Stimulated activated CD4-positive, alpha-beta T cell treated with anti-CD3 and anti-CD28 coated beads, Interleukin-15, amount 100 ng/mL, for 24 hours (primary cell): ENCODE data around the gene COG2.
A peak's percentile ranks its signal among the peaks of the same experiment; 100 is the strongest.
"Not testable (repeated sequence)": the region's sequence is repeated elsewhere in the genome, so short reads cannot be mapped to it uniquely, and the experiment has no call there.

Source experiments
- DNase-seq: peaks from one replicate; pipeline ENCODE4 v3.0.0-alpha.2; 2020

COG2 gene, protein sequence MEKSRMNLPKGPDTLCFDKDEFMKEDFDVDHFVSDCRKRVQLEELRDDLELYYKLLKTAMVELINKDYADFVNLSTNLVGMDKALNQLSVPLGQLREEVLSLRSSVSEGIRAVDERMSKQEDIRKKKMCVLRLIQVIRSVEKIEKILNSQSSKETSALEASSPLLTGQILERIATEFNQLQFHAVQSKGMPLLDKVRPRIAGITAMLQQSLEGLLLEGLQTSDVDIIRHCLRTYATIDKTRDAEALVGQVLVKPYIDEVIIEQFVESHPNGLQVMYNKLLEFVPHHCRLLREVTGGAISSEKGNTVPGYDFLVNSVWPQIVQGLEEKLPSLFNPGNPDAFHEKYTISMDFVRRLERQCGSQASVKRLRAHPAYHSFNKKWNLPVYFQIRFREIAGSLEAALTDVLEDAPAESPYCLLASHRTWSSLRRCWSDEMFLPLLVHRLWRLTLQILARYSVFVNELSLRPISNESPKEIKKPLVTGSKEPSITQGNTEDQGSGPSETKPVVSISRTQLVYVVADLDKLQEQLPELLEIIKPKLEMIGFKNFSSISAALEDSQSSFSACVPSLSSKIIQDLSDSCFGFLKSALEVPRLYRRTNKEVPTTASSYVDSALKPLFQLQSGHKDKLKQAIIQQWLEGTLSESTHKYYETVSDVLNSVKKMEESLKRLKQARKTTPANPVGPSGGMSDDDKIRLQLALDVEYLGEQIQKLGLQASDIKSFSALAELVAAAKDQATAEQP

GRCh38 chr1:230642263-230642959 lies at the start of gene COG2:
Gene COG2, plus strand, starts transcription at chr1:230642481. Its CDS starts 126 bp downstream, at chr1:230642607.
- peak; percentile 98 for DNase-seq

GRCh38 chr1:230592848-230593414 lies 49.4 kb upstream of the COG2 start:
- DNase-seq, result no peak

DNA sequence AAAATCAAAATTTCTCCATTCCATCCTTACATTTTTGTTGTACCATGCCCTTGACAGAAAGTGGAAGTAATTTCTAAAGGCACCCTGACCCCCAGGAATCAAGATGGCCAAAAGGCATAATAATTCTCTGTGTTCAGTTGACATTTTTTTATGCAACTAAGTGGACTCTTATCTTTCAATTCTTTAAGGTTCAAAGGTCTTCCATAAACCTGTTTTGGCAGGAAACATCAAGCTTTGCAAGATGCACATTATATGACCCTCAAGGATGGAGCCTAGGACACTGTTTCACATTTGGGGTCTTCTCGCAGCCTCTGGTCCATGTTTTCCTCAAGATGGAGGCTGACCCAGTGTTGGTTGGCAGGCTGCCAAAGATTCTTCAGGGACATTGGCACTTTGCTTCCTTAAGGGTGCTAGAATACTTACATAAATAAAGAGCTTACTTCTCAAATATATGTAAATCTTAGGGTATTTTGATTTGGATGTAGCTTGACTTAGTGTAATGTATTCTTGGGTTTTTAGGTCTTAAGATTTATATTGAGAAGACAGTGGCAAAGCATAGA lies 48.0 kb upstream of the COG2 start:
- DNase-seq, result no peak

DNA sequence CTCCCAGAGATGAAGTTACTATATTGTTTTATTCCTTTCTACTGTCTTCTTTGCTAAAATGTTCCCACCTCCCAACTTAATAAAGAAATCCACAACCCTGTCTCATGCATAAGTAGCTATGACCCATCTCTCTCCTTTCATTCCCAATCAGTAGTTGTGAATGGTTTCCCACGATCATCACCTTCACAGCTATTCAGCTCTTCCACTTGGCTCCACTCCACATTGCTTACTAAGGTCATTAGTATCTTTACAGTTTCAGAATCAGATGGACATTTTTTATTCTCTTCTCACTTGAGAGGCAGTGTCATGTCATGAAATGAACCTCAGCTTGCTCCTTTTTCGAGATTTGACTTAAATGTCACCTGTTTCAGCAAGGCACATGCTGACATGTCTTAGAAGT lies 47.1 kb upstream of the COG2 start:
- no peak for DNase-seq

GRCh38 chr1:230596306-230596705 lies 46.0 kb upstream of the COG2 start:
- no peak for DNase-seq

DNA sequence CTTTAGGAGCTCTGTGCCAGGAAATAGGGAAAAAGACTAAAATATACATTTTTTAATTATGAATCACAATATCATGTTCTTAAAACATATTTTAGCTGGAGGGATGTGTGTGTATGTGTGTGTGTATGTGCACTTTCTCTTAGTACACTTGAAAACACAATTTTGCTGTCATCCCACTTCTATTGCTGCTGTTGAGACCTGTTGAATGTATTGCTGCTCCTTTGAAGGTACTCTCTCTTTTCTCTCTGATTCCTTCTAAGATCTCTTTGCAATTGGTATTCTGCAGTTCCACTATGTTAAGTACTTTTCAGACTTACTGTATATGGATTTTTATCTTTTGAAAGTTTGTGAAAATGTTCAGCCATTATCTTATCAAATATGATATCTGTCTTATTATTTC lies 43.5 kb upstream of the COG2 start:
- DNase-seq, result no peak

DNA sequence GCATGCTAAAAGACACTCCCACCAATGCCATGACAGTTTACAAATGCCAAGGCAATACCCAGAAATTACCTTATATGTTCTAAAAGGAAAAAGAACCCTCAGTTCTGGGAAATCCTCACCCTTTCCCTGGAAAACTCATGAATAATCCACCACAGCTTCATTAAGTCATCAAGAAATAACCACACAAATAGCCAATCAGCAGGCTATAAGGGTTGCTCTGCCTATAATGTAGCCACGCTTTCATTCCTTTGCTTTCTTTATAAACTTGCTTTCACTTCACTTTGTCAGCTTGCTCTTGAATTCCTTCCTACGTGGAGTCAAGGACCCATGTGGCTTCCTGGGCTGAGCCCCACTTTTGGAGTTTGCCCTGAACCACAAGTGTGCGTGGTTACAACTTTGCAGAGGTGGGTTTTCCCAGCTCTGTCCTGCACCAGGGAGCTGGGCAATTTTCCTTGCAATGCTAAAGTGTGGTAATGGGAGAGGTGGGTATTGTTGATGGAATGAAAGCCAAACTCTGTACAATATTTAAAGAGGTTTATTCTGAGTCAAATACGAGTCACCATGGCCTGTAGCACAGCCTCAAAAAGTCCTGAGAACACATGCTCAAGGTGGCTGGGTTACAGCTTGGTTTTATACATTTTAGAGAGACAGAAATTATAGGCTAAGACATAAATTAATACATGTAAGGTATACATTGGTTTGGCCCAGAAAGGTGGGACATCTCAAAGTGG lies 42.2 kb upstream of the COG2 start:
- DNase-seq, result no peak

DNA sequence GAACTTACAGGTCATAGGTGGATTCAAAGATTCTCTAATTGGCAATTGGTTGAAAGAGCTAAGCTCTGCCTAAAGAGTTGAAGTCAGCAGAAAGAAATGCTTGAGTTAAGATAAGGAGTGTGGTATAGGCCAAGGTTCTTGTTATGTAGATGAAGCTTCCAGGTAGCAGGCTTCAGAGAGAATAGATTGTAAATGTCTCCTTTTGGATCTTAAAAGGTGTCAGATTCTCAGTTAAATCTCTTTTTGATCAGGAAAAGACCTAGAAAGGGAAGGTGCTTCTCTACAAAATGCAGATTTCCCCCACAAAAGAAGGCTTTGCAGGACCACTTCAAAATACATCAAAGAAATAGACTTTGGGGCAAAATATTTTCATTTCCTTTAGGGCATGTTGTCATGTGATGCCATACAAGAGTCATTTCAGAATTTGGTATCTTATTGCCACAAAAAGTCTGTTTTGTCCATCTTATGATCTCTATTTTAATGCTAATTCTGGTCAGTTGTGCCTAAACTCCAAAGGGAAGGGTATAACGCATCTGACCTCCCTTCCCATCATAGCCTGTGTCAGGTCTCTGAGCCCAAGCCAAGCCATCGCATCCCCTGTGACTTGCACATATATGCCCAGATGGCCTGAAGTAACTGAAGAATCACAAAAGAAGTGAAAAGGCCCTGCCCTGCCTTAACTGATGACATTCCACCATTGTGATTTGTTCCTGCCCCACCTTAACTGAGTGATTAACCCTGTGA lies 41.5 kb upstream of the COG2 start:
- DNase-seq, result not testable (repeated sequence)

- no peak for DNase-seq
Measured at GRCh38 chr1:230609208-230609607, 33.1 kb upstream of the COG2 start.

DNA sequence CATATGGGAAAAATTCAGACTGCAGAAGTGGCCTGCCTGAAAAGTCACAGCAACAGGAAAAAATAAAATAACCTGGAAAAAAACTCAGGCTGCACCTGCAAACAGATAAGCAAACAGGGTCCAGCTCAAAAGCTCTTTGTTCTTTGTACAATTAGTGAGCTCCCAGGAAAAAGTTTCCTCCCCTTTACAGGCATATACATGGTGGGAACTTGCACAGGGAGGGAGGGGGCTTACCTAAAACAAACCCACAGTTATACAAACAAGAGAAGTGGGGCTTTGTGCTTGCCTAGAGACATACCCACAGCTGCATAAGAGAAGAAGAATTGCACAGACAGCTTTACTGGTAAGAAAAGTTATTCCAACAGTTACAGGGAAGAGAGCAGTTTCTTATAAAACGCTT lies 31.7 kb upstream of the COG2 start:
- no peak for DNase-seq

GRCh38 chr1:230611128-230611877 lies 31.0 kb upstream of the COG2 start:
- no peak for DNase-seq

DNA sequence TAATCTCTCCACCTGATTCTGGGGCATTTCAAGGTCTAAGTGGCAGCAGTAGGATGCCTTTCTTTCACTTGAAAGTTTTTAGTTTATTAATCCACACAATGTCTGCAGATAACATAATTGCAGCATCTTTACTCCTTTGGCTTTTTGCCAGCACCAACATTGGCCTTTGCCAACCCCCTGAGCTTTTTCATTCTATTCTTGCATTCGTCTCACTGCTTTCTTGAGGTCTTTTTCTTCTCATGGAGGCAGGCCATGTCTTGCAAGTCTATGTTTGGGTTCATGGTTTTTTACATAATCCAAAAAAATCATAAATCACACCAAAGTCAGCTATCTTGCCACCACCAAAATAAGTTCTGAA lies 30.4 kb upstream of the COG2 start:
- DNase-seq, result no peak

GRCh38 chr1:230612651-230613050 lies 29.6 kb upstream of the COG2 start:
- DNase-seq, result no peak

- DNase-seq, result no peak
Measured at GRCh38 chr1:230614121-230614520, 28.2 kb upstream of the COG2 start.

- no peak for DNase-seq
Measured at GRCh38 chr1:230618537-230618936, 23.7 kb upstream of the COG2 start.

DNA sequence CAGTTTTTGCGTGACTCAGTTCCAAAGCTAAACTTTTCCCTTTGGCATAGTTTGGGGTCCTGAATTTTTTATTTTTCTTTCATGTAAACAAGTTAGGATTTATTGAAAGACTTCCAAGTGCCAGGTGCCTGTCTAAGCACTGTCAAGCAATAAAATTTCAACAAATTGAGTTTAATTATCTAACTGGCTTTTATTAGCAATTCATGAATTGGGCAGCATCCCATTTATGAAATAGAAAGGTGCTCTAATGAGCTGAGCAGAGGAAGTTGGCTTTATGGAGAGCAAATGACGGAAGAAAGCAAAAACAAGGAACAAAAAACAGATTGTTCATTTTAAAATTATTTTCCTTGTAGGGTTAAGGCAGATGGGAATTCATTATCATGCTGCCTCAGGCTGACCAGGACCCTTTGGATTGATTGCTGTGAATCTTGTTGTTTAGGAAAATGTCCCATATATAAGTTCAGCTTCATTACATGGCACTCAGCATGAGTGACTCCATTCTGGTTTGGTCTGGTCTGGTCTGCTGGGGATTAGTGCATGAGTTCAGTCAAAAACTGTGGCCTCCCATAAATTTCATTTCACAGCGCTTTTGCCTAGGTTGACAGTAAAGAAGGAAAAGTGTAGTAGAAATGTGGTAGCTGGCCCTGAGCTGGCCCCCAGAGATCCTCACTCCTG lies 21.5 kb upstream of the COG2 start:
- no peak for DNase-seq

- no peak for DNase-seq
Measured at GRCh38 chr1:230621324-230622030, 20.8 kb upstream of the COG2 start.

DNA sequence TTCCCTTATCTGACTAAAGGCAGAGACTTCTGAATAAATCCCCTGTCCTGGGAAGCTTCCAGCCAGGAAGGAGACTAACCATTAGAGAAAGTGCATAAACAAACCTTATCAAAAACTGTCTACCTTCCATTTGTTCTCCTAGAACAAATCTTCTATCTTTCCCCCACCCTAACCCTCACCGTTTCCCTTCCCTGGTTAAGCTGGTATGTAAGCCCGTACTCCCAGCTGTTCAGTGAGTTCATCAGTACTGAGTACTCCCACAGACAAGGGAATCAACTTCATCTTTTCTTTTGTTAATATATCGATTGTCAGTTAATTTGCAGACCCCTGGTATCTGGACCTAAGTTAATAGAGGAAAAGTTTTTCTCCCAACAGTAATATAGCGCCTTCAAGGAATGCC lies 20.1 kb upstream of the COG2 start:
- no peak for DNase-seq

GRCh38 chr1:230624097-230624713 lies 18.1 kb upstream of the COG2 start:
- DNase-seq, result no peak
